ENCODE measurements around the gene KRT78.
"Not testable (repeated sequence)": the region's sequence is repeated elsewhere in the genome, so short reads cannot be mapped to it uniquely, and the experiment has no call there.

KRT78 gene, protein sequence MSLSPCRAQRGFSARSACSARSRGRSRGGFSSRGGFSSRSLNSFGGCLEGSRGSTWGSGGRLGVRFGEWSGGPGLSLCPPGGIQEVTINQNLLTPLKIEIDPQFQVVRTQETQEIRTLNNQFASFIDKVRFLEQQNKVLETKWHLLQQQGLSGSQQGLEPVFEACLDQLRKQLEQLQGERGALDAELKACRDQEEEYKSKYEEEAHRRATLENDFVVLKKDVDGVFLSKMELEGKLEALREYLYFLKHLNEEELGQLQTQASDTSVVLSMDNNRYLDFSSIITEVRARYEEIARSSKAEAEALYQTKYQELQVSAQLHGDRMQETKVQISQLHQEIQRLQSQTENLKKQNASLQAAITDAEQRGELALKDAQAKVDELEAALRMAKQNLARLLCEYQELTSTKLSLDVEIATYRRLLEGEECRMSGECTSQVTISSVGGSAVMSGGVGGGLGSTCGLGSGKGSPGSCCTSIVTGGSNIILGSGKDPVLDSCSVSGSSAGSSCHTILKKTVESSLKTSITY

DNA sequence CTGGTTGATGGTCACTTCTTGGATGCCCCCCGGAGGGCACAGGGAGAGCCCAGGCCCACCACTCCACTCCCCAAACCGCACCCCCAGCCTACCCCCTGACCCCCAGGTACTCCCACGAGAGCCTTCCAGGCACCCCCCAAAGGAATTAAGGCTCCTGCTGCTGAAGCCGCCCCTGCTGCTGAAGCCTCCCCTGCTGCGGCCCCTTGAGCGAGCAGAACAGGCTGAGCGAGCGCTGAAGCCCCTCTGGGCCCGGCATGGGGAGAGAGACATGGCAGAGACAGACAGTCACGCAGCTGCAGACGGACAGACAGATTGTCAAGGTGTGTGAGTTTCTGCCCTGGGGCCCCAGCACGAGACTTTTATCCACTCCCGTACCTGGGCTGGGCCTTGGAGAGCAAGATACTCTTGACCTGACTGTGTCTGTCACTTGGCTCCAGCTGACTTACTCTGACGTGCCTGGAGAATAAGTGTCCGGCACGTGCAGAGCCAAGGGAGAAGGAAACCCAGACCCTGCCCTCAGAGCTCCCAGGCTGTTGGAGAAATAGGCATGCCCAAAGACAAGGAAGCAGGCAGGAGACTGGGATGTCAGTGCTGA is at the start of gene KRT78:
Gene KRT78 (minus strand): TSS at position 334 of the 595 bp plus-strand sequence. CDS start 64 bp downstream, at position 270.
- DNase-seq: no peak

DNA sequence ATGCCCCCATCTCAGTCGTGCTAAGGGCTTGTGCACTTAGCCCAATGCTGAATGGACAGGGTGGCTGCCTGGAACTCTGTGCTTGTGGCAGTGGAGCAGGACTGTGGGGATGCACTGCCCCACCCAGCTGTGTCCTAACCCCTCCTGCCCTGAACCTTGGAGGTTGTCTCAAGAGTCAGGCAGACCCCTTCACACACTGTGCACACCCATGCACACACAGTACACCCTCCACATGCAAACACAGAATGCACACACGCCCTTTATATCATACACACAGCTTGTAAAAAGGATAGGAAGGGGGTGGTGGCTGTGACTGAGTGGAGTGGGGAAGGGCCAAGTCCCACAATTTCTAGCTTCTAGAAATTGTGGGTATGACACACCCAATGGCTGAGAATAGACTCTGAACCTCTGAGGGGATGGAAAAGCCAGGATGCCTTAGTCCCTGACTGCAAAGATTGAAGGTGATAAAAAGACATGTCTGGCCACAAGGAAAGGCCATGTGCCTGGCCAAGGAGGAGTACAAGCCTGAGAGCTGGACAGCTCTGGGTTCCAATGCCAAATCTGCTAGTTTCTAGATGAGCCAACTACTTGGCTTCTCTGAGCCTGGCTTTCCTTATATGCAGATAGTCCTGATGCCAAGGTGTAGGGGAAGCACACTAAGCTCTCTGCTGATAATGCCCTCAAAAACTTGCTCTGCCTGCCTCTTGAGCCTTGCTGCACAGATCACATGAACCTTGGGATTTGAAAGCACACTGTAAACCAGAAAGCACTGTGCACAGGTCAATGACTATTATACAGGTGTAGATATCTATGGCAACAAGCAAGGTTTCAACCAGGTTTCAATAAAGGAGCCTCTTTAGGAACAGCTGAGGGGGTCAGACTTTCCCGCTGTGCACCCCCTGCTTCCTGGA is 47.7 kb upstream of the KRT78 start:
- no peak for DNase-seq

DNA sequence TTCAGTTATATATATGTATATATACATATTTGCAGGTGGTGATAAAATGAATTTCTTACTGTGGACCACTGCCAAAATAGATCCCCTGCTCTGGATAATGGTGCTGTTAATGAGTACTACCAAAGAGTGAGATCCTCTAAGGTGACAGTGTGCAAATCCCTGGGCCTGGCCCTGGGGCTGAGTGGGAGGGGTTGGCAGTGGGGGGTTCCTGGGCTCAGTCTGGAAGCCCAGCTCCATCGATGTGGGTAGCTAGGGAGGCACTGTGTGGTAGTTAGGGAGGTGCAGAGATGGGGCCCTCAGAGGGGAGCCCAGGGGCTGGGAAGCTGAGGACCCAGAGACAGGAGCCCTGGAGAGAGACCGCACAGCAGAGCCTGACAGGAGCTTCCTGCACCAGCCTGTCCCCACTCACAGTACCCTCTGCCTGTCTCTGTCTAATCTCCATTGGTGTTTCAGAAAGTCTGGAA is 47.0 kb upstream of the KRT78 start:
- no peak for DNase-seq

DNA sequence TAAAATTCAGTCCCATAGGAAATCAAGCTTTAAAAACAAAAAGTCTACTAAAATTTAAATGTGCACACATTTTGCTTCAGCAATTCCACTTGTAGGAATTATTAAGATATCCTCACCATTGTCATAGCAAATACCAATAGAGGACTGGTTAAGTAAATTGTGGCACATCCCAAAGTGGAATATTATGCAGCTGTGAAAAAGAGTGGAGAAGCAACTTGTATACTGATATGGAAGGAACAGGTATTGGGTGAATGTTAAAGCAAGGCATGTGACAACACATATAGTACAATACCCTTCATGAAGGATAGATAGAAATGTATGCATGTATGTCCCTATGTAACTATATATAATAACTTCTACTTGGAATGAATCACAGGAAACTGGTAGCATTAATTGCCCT is 44.2 kb upstream of the KRT78 start:
- no peak for DNase-seq

DNA sequence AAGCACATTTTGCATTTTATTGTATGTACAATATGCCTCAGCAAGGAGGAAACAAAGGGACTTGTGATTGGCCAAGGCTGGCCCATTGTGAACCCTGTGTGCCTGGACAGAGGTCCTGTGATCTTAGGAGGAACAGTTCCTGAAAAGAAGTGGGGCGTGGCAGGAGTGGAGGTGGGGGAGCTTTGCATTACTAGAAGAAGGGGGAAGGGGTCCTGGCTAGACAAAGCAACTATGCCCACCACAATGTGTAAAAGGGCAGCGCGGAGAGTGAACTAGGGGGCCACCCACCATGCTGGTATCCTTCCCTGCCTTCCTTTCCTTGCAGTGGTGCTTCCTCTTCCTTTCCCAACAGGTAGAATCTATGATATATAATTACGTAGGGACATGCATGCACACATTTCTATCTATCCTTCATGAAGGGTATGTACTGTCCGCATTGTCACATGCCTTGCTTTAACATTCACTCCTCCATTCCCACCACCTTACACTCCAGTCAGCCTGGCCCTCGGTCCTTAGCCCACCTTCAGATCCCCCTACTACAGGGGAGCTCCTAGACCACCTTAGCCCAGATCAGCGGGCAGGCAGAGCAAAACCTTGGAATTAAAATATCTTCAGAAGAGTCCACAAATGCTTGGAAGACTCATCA is 43.5 kb upstream of the KRT78 start:
- DNase-seq: no peak

DNA sequence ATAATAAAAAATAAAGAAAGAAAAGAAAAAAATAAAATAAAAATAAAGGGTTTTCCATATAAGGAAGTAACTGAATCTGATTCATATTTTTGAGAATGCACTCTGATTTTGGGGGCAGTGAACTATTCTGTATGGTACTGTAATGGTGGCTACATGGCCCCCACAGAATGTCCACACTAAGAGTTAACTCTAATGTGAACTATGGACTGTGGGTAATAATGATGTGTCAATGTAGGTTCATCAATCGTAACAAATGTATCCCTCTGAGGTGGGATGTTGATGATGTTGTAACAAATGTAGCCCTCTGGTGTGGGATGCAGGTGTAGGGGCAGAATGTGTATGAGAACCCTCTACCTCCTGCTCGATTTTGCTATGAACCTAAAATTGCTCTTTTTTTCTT is 42.2 kb upstream of the KRT78 start:
- DNase-seq: no peak

DNA sequence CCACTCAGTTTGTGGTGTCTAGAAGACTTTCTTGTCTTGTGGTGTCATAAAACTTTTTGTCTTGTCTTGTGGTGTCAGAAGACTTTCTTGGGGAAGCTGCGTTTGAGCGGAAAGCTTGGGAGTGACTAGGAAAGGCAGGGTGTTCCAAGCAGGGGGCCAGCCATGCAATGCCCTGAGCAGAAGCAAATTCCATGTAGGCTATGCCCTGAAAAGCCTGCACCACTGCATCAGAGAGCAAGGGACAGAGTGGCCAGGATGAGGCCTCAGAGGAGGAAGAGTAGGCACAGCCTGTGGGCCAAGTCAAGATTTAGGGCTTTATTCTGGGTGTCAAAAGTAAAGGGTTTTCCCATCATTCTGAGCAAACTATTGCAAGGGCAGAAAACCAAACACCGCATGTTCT is 41.6 kb upstream of the KRT78 start:
- DNase-seq: no peak

DNA sequence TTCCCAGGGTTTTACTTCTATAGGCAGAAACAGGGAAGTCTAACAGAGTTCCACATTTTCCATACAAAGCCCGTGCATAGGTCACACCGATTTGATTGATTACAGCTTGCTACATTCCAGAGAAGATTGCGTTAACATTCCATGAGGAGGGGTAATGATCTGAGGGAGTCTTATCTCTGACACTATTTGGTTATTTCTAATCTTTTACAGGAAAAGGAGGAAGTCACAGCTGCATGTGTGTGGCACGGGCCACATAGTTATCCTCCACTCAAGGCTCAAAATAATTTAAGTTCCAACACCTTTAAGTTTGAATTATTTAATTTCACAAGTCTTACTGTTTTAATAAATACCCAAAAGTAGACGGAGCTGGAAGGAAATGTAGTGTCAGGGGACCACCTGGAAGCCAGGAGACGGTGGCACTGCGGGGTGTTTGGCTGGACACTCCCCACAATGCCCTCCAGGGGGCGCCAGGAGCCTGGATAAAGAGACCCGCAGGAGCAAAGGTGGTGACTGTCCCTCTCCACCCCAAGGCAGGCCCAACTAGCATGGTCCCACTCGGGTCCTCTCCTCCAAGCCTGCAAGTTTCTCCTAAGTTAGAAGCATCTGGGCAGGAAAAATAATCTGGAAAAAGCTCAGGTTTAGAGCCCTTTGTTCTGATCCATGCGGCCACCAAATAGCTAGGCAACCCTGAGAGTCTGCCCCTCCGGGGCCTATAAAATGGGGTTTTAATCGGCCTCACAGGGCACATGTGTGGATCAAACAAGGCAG is 35.9 kb upstream of the KRT78 start:
- DNase-seq: peak in 1 of 2 experiments; percentile 61

DNA sequence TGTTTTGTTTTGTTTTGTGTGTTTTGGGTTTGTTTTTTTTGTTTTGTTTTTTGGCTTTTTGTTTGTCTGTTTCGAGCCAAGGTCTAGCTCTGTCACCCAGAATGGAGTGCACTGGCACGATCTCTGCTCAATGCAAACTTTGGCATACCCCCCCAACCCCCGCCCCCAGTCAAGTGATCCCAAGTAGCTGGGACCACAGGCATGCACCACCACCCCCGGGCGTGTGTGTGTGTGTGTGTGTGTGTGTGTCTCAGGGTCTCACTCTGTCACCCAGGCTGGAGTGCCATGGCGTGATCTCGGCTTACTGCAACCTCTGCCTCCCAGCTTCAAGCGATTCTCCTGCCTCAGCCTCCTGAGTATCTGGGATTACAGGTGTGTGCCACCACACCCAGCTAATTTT is 31.7 kb upstream of the KRT78 start:
- DNase-seq: not testable (repeated sequence)

DNA sequence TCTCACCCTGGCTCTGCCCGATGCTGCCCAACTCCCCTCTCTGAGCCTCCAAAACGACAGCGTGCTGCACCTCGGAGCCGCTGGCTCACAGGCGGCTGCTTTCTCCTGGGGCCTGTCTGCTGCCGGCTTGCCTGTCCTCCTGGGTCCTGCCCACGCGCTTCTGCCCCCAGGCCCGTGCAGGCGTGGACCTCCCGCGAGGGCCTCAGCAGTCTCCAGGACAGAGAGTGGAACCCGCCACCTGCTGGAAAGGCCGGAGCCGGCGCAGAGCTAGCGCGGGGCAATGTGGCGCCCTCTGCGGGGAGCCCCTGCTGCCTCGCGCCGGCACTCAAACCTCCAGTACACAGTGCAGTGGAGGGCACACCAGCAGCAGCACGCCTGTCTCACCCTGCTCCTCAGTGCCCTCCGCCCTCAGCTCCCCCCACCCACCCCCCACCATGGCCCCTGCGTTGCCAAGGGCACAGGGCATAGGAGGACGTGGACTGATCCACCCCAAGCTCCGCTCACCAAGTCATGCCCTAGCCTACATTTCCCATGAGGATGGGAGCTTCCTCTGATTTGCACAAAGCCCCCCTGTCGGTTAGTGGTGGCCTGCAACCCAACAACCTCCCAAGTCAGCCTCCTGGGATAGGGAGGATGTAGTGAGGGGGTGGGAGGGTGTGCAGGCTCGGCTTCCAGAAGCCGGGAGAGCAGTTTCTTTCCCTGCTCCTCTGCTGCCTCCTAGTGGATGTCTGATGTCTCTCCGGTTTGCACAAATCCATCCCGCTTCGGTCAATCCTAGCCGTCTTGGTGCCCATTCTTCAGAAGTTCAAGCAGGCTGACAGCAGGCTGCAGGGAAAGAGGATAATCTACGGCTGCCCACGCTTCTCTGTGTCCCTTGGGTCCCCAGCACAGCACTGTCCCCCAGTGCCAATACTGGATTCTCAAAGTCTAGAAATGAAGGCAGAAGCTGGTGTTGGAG is 30.9 kb upstream of the KRT78 start:
- peak; percentile 93 to 95 for DNase-seq

DNA sequence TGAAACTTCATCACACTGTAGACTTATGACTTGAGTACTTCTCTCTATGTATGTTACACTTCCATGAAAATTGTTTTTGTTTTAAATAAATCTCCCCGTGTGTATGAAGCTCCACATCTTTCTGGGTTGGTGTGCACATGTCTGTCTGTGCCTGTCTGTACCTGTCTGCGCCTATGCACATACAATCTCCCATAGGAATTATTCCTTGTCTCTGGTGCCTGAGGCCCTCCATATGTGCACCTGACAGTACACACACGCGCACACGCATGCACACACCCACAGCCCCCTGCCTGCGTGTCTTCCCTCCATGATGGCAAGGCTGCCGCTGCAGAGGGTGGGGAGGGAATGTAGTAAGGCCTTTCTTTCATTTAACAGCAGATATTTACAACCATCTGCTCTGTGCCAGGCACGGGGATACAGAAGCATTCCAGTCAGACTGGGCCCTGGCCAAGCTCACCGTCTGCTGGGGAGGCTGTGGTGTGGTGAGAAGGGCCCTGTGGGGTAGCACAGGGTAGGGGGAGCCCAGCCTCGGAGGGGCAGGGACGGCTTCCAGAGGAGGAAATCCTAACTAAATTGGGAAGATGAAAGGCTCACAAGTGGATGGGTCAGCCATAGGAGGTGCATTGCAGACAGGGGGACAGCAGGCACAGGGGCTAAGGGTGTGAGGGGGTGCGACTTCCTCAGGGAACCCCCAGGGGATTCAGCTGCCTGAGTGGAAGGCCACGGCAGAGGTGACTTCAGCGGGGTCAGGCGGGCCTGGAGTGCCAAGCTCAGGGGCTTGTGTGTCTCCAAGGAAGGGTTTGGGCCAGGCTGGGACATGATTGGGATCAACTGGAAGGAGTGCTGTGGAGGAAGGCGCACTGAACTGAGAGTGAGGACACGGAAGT is 30.0 kb upstream of the KRT78 start:
- DNase-seq: peak in 1 of 2 experiments; percentile 49

DNA sequence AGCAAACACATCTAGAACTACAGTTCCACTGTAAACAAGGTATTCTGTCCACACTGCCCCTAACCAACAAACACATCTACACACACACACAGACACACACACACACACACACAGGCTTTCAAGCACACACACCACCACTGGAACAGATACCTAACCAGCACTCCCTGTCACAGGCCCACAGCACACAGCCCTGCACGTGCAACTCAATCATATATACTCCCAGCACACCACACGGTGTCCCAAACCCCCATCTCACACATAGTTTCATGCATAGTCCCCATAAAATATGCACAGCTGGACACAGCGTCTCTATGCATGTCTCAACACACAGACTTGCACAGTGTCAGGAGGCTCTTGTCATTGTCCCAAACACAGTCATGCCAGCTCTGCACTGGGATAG is 28.4 kb upstream of the KRT78 start:
- no peak for DNase-seq

DNA sequence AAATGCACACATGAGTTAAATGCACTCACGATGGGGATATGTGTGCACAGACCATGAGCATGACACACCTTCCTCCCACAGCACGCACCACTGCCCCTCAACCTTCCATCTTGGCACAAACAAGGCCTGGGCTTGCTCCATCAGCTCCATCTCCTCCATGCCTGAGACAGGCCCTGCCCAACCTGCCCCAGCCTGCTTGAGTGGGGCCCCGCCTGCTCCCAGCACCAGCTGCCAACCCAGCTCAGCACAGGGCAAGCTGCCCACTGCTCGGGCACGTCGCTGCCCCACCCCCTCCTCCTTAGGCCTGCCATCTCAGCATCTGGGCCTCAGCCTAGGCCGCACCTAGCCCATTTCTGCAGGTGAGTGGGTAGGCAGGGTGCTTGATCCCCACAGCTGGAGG is 27.6 kb upstream of the KRT78 start:
- DNase-seq: peak; percentile 41 to 83

DNA sequence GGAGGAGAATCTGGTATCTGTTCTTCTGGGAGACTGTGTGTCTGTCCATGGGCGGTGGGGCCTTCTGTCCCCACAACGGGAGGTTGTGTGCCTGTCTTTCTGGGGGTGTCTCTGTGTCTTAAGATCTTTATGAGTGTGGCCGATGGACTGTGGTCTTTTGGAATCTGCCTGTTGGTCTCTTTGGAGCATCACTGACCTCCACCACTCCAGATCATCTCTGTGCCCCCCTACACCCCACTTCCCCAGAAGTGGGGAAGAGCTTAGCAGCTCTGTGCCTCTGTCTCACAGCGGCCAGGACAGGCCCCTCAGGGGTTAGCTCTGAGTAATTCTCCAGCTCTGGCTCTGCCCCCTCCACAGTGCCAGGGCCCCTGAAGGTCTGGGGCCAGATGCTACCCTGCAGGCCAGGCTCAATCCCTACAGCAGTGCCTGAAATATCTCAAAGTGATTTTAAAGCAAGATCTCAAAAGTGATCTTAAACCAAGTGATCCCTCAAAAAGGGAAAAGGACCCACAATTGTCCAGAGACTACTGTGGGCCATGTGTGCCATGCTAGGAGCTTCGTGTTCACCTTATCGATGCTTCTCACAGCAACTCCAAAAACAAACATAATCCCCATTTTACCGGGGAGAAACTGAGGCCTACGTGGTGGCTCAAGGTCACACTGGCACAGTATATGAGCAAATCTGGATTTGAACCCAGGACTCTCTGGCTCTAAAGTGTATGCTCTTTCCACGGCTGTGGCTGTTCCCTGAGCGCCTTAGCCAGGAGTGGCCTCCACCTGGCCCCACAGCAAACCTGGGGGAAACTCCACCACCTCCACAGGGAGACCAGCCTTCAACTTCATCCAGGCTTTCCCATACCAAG is 26.0 kb upstream of the KRT78 start:
- no peak for DNase-seq

DNA sequence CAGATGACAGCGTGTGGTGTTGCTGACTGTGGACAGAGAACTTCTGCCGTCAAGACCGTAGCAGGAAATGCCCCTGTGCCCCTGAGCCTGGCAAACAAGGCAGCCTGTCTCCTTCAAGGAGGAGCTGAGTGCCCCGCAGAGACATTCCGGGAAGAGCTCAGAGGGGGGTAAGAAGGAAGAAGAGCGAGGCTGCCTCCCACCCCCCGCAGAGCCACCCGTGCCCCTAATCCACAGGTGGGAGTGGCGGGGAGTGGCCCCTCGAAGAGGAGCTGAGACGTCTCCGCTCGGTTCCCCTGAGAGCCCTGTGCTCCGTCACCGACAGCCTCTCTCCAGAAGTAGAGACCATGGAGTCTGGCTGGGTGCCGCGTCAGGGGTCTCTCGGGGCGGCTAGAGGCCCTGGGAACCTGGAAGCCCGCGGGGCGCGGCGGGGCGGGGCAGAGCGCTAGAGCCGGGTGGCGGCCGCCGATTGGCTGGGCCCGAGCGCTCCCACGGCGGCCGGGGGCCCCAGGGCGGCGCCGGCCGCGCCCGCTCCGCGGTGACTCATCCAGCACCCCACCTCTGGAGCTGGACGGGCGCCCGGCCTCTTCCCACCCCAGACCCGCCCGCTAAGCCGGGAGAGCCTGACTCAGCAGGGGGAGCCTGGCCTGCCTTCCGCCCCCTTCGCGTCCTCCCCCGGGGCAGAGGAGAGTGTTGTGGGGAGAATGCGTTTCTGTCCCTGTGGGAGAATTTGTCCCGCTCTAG is 25.2 kb upstream of the KRT78 start:
- peak in 1 of 2 experiments; percentile 53 for DNase-seq

DNA sequence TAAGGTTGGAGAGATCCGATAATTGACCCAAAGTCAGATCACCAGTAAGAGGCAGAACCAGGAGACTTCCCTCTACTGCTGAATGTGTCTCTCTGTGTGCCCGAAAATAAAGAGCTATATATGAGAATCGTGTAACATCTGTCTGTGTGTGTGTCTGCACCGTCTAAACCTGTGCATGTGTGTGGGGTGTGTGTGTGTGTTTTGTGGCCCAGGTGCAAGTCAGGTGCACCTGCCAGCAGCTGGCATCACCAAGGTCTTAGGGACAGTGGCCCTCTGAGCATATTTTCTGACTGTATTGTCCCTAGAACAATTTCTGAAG is 24.7 kb upstream of the KRT78 start:
- no peak for DNase-seq

DNA sequence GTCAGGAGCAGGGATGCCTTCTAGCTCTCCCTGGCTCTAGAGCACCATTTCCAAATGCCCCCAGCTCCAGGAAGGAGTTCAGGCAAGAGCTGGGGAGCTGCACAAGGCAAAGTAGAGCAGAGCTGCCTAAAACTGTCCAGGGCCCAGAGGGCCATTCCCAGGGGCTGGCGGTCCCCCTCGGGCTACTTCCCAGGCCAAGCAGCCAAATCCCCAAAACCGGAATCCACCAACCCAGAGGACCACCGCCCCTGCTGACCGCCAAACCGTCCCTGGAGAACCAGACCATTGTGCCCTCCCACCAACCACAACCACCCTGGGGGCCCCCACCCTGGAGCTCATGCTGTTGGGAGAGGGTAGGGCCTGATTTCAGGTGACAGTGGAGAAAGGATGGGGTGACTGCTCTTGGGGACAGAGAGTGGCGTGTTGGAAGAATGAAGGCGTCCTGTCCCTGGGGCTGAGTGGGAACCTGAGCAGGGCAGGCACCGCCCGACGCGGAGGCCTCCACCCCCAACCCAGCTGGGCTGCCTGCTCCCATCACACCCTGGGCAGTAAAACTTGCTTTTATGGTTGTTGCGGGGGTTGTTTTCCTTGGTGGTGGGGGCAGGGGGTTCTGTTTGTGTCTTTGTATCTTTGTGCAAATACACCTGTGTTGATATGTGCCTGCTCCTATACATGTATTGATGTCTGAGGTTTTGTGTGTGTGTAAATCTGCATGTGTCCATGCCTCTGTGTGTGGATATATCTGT is 24.0 kb upstream of the KRT78 start:
- DNase-seq: no peak
